ENCODE results near the gene CCNL1.

Gene CCNL1

GRCh38 chr3:157123621-157124020 lies 36.3 kb downstream of the CCNL1 start:
- Histone ChIP-seq H2AFZ (ENCODE audit: low read length) (no peak overlapping the region), H3F3A (ENCODE audit: low read depth) (no peaks in the 10 kb centered on the region), H3K4me3 (ENCODE audit: low read length, poor library complexity, severe bottlenecking) (no peak overlapping the region), H3K4me1 (ENCODE audit: insufficient read depth, low read length, poor library complexity, severe bottlenecking) (peaks cover 6% of the 10 kb centered on the region), H3K9ac (ENCODE audit: low read depth, low read length, poor library complexity, severe bottlenecking) (no peak overlapping the region), H3K79me2 (ENCODE audit: insufficient read depth, low read length) (no peaks in the 10 kb centered on the region), H3K4me2 (ENCODE audit: low read depth, low read length, poor library complexity, severe bottlenecking) (no peak overlapping the region), H3K27me3 (ENCODE audit: insufficient read depth, low read length, poor library complexity, severe bottlenecking) (no peaks in the 10 kb centered on the region), H3K9me2 (replicated peaks; ENCODE audit: low read depth, low read length) (no peaks in the 10 kb centered on the region), H4K20me1 (ENCODE audit: insufficient read depth, low read length, poor library complexity, severe bottlenecking) (no peaks in the 10 kb centered on the region), H3K36me3 (ENCODE audit: insufficient read depth, low read length) (no peaks in the 10 kb centered on the region), H3K9me3 (ENCODE audit: insufficient read depth, low read depth, low read length) (no peaks in the 10 kb centered on the region)
- TF ChIP-seq EZH2phosphoT487 (IDR thresholded peaks at IDR 0.05; ENCODE audit: borderline replicate concordance), result no peak
- TF ChIP-seq CTCF (conservative IDR thresholded peaks at IDR 0.05; ENCODE audit: low read length), result no peak

GRCh38 chr3:157122832-157123427 lies 37.0 kb downstream of the CCNL1 start:
- Histone ChIP-seq H3K9me3 (ENCODE audit: insufficient read depth, low read depth, low read length) (no peaks in the 10 kb centered on the region), H3K4me2 (ENCODE audit: low read depth, low read length, poor library complexity, severe bottlenecking) (no peak overlapping the region), H3K9ac (ENCODE audit: low read depth, low read length, poor library complexity, severe bottlenecking) (no peak overlapping the region), H2AFZ (ENCODE audit: low read length) (no peak overlapping the region), H3K36me3 (ENCODE audit: insufficient read depth, low read length) (no peaks in the 10 kb centered on the region), H3K4me1 (ENCODE audit: insufficient read depth, low read length, poor library complexity, severe bottlenecking) (no peaks in the 10 kb centered on the region), H3K27me3 (ENCODE audit: insufficient read depth, low read length, poor library complexity, severe bottlenecking) (no peaks in the 10 kb centered on the region), H3F3A (ENCODE audit: low read depth) (no peaks in the 10 kb centered on the region), H3K9me2 (replicated peaks; ENCODE audit: low read depth, low read length) (no peaks in the 10 kb centered on the region), H3K4me3 (ENCODE audit: low read length, poor library complexity, severe bottlenecking) (no peak overlapping the region), H4K20me1 (ENCODE audit: insufficient read depth, low read length, poor library complexity, severe bottlenecking) (no peaks in the 10 kb centered on the region), H3K79me2 (ENCODE audit: insufficient read depth, low read length) (no peaks in the 10 kb centered on the region)
- TF ChIP-seq EZH2phosphoT487 (IDR thresholded peaks at IDR 0.05; ENCODE audit: borderline replicate concordance) (no peak), CTCF (conservative IDR thresholded peaks at IDR 0.05; ENCODE audit: low read length) (no peak)

GRCh38 chr3:157122116-157122515 lies 37.8 kb downstream of the CCNL1 start:
- Histone ChIP-seq H3K9me3 (ENCODE audit: insufficient read depth, low read depth, low read length) (no peaks in the 10 kb centered on the region), H3K27me3 (ENCODE audit: insufficient read depth, low read length, poor library complexity, severe bottlenecking) (no peaks in the 10 kb centered on the region), H3K79me2 (ENCODE audit: insufficient read depth, low read length) (no peaks in the 10 kb centered on the region), H3K4me3 (ENCODE audit: low read length, poor library complexity, severe bottlenecking) (no peak overlapping the region), H3F3A (ENCODE audit: low read depth) (no peaks in the 10 kb centered on the region), H3K4me1 (ENCODE audit: insufficient read depth, low read length, poor library complexity, severe bottlenecking) (no peaks in the 10 kb centered on the region), H3K9me2 (replicated peaks; ENCODE audit: low read depth, low read length) (no peaks in the 10 kb centered on the region), H3K4me2 (ENCODE audit: low read depth, low read length, poor library complexity, severe bottlenecking) (no peak overlapping the region), H3K9ac (ENCODE audit: low read depth, low read length, poor library complexity, severe bottlenecking) (no peak overlapping the region), H2AFZ (ENCODE audit: low read length) (no peak overlapping the region), H4K20me1 (ENCODE audit: insufficient read depth, low read length, poor library complexity, severe bottlenecking) (no peaks in the 10 kb centered on the region), H3K36me3 (ENCODE audit: insufficient read depth, low read length) (no peaks in the 10 kb centered on the region)
- TF ChIP-seq EZH2phosphoT487 (IDR thresholded peaks at IDR 0.05; ENCODE audit: borderline replicate concordance) (no peak), CTCF (conservative IDR thresholded peaks at IDR 0.05; ENCODE audit: low read length) (no peak)

Measured in Loucy (cell line).